Gastroesophageal sphincter (tissue), 3 donors: ENCODE measurements around the gene SMIM13.

ENCODE experiments used
- EP300 ChIP-seq: sonication (generic); formaldehyde crosslinking; IDR thresholded peaks from one replicate; pipeline ENCODE4 v1.6.1; 2017; ENCODE audit warnings: antibody characterized with exemption, mild to moderate bottlenecking
- POLR2A ChIP-seq, 2 donors: fragments of 450-650 bp; IDR thresholded peaks; one replicate each; pipeline ENCODE4 v1.6.1; 2017; ENCODE audit warnings: antibody characterized with exemption in 2 of 2, mild to moderate bottlenecking in 2 of 2, moderate library complexity in 1 of 2
- POLR2AphosphoS5 ChIP-seq: sonication (generic); formaldehyde crosslinking; IDR thresholded peaks from one replicate; pipeline ENCODE4 v1.6.1; 2017; ENCODE audit warnings: antibody characterized with exemption
- TF ChIP-seq, protein P1 (sequence below), 4 experiments: fragments of 200-600 bp in 2 of 4; fragments of 450-650 bp in 2 of 4; sonication (generic) in 1 of 4; IDR thresholded peaks; one replicate each; pipeline ENCODE4 v1.5.1; 2017 to 2019; ENCODE audit warnings: antibody characterized with exemption in 4 of 4, mild to moderate bottlenecking in 2 of 4, moderate library complexity in 2 of 4

GRCh38 chr6:11177271-11177670 lies 83.6 kb downstream of the SMIM13 start:
- TF ChIP-seq, protein P1, sequence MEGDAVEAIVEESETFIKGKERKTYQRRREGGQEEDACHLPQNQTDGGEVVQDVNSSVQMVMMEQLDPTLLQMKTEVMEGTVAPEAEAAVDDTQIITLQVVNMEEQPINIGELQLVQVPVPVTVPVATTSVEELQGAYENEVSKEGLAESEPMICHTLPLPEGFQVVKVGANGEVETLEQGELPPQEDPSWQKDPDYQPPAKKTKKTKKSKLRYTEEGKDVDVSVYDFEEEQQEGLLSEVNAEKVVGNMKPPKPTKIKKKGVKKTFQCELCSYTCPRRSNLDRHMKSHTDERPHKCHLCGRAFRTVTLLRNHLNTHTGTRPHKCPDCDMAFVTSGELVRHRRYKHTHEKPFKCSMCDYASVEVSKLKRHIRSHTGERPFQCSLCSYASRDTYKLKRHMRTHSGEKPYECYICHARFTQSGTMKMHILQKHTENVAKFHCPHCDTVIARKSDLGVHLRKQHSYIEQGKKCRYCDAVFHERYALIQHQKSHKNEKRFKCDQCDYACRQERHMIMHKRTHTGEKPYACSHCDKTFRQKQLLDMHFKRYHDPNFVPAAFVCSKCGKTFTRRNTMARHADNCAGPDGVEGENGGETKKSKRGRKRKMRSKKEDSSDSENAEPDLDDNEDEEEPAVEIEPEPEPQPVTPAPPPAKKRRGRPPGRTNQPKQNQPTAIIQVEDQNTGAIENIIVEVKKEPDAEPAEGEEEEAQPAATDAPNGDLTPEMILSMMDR (IDR thresholded peaks at IDR 0.05) = no peak
- TF ChIP-seq POLR2A (IDR thresholded peaks at IDR 0.05) (no peak), POLR2AphosphoS5 (no peak), EP300 (no peak)
